Measurements from ENCODE around the gene DNASE1L2.

The DNASE1L2 gene

DNA sequence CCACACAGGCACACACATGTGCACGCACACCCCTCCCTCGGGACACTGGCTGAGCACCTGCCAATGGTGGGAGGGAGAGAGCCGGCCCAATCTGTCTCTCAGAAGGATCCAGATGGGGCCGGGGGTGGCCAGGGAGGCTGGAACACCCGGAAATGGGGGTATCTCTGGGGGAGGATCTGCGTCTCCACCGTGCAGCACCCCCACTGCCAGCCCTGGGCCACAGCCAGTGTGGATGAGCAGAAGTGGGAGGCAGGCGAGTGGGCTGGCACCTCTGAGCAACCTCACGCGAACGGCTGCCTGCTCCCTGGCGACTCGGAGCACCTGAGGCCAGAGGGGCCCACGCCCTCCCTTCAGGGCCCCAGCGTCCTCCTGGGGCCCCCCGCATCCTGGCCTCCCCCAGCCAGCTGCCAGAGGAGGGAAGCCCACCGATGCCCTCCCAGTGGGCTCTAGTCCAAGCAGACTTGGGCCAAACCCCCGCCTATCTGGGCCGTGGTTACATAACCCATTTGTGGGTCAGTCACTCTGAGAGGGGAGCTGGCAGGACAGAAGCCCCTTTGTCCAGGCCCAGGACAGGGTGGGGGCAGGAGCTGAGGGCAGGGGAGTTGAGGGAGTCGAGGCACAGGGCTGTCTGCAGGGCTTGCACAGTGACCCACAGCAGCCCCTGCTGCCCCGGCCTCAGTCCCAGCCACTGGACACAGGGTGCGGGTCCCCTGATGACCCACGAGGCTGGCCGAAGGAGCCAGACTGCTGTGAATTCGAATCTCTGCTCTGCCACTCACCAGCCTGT, 45.4 kb upstream of the DNASE1L2 start:
- DNase-seq (ENCODE audit: insufficient read length, low spot score) (no peak), FAIRE-seq (no peak)
- TF ChIP-seq CTCF (IDR thresholded peaks at IDR 0.05; ENCODE audit: insufficient read depth, missing control alignments), result no peak

DNA sequence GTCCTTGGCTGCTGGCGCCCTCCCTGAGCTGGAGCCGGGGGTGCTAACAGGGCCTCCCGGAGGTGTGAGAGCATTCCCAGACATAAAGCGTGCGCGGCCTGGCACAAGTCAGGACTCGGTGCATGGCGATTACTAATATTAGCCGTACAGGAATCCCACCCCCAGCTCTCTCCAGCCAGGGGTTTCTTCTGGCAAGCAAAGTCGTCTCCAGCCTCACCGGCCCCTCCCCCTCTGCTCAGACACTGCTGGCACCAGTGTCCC, 44.9 kb upstream of the DNASE1L2 start:
- no peak for FAIRE-seq
- no peak for TF ChIP-seq CTCF (IDR thresholded peaks at IDR 0.05; ENCODE audit: insufficient read depth, missing control alignments)

DNA sequence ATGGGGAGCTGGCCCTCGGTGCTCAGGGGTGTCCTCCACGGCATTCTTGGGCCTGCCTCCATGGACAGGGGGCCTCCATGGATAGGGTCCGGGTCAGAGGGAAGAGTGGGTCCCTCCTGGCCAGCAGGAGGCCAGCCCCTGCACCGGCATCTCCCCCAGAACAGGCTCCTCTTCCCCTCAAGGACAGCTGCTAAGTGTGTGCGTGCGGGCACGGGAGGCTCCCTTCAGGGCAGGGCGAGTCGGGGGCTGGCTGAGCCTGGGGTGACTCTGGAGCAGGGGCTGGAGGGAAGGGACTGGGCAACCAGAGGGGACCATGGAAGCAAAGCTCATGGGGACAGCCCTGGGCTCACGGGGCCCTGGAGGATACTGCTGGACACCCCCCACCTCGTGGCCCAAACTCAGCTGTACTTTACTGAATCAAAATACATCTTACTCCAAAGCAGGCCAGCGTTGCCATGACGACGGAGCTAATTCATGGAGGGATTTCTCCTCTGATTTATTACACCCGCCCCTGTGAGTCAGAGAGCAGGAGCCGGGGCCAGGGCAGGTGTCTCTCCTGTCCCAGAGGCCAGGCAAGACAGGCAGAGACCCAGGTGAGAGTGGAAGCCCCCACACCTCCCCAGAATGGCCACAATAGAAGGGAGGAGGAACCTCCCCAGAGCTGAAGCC, 41.9 kb upstream of the DNASE1L2 start:
- TF ChIP-seq CTCF (IDR thresholded peaks at IDR 0.05; ENCODE audit: insufficient read depth, missing control alignments), result no peak
- FAIRE-seq (no peak), DNase-seq (ENCODE audit: insufficient read length, low spot score) (no peak)

More for the DNA sequence above, 44.9 kb upstream of the DNASE1L2 start:
- no peak for DNase-seq (ENCODE audit: insufficient read length, low spot score)

DNA sequence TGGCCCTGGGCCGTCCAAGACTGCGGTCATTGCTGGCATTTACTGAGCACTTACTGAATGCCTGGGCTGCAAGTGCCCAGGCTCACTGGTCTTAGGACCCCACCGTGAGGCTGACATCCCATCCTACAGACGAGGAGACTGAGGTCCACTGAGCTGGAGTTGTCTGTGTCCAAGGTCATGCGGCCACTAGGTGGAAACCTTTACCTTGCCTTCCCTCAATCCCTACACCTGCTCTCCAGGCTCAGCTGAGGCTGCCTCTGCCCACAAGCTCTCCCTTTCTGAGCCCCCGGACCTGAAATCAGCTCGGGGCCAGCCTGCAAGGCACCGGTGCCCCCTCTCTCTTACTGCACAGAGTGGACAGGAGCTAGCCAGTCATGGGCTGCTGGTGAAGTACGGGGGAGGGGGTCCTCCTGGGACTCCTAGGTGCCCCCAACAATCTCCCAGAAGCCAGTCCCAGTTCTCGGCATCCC, 41.4 kb upstream of the DNASE1L2 start:
- TF ChIP-seq CTCF (IDR thresholded peaks at IDR 0.05; ENCODE audit: insufficient read depth, missing control alignments), result peak; percentile 48
- FAIRE-seq (no peak), DNase-seq (ENCODE audit: insufficient read length, low spot score) (peak; percentile 75)

DNA sequence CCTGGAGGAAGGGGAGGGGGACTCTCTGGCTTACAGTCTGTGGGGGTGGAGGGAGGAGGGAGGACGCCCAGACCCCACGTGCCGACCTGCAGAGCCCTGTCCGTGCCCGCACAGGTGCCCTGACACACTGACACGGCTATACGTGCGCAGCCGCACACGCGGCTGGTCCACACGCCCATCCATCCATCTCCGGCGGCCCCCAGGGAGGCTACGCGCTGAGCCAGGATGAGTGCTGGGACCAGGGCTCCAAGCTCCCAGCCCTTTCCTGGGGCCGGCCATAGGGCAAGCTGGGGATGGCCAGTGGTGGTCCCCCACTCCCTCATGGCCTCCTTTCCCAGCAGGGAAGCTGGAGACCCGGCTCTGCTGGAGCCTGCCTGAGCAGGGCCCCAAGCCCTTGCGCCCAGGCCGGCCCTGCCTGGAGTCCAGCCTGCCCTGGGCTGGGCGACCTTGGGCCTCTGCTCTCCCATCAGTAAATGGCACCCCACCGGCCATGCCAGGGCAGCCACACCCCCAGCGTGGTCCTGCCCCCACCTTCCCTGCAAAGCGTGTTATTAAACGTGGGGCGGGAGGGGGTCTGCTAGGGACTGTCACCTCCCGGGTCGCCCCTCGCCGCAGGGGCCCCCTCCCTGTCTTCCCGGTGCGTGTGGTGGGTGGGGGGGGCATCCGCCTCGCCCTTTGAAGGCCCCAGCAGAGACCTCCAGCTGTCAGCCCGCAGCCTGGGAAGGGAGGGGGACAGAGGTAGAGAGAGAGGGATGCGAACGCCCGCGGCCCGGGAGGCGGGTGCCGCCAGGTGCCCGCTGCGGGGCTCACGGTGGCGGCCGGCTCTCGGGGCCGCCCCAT, 40.7 kb upstream of the DNASE1L2 start:
- no peak for TF ChIP-seq CTCF (IDR thresholded peaks at IDR 0.05; ENCODE audit: insufficient read depth, missing control alignments)
- FAIRE-seq (no peak), DNase-seq (ENCODE audit: insufficient read length, low spot score) (no peak)

GRCh38 chr16:2196162-2196980, 39.9 kb upstream of the DNASE1L2 start, which contains the start of gene CASKIN1:
CASKIN1 (minus strand) TSS chr16:2196605; CDS start chr16:2196432, 173 bp downstream.
- FAIRE-seq (no peak), DNase-seq (ENCODE audit: insufficient read length, low spot score) (peak; percentile 53)
- TF ChIP-seq CTCF (IDR thresholded peaks at IDR 0.05; ENCODE audit: insufficient read depth, missing control alignments), result no peak
